ENCODE results near the gene SF3A1.

DNA sequence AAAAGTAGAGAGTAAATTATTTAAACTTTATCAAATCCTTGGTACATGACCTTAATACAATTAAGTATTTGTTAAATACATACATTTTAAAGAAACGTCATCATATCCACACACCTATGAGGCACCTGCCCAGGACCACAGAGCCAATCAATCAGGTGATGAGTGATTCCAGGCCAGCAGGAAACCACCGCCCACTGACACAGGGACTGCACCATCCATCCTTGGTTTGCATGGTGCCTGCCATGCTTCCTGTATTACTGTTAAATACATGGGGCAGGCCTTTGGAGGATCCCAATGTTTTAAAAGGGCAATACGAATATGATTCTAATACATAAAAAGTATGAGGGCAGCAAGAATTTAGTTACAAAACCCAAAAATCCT is 23.0 kb downstream of the SF3A1 start:
- TF ChIP-seq POLR2AphosphoS5 (IDR thresholded peaks at IDR 0.05; ENCODE audit: low read depth, low read length) (no peak), POLR2A (IDR thresholded peaks at IDR 0.05; ENCODE audit: low read depth, low read length) (no peak)
